Common myeloid progenitor, CD34-positive (primary cell): ENCODE data around the gene CDK15. TPM values are rescaled to one million over a fixed set of nuclear protein-coding genes. Genes with fewer than 3 reads are reported as not detected.
"Not testable (repeated sequence)": the region's sequence is repeated elsewhere in the genome, so short reads cannot be mapped to it uniquely, and the experiment has no call there.

ENCODE experiments used
- CTCF ChIA-PET: fragments of 350-600 bp; sonication (Branson Sonifier 250); formaldehyde crosslinking; loops from one replicate; lab custom pipeline; 2021; ENCODE audit warnings: antibody characterized with exemption; lab: Charles Lee
- POLR2A ChIA-PET: fragments of 350-600 bp; sonication (Branson Sonifier 250); formaldehyde crosslinking; loops from one replicate; lab custom pipeline; 2021; ENCODE audit warnings: antibody characterized with exemption; lab: Charles Lee
- DNase-seq, 3 donors: peaks; one replicate each; pipeline versions ENCODE4 v3.0.0 to v3.0.0-alpha.2; 2013
- H3K27ac ChIP-seq, 2 experiments: 1 replicate in 1 of 2; 2 replicates in 1 of 2; pipeline ENCODE4 v1.7.0; 2013; ENCODE audit warnings: inconsistent platforms in 2 of 2, low read length in 2 of 2, mild to moderate bottlenecking in 2 of 2, low read depth in 1 of 2, moderate library complexity in 1 of 2; ENCODE audit not compliant: severe bottlenecking in 2 of 2, insufficient read depth in 1 of 2, poor library complexity in 1 of 2
- H3K27me3 ChIP-seq, 5 experiments: replicated peaks in 2 of 5; 1 replicate in 3 of 5; 2 replicates in 2 of 5; pipeline versions ENCODE4 v1.6.1 to v1.7.0; 2013; ENCODE audit warnings: low read length in 4 of 5, mild to moderate bottlenecking in 2 of 5, moderate library complexity in 2 of 5, inconsistent platforms in 1 of 5; ENCODE audit not compliant: insufficient read depth in 5 of 5, control insufficient read depth in 4 of 5
- H3K36me3 ChIP-seq, 4 experiments: 1 replicate in 2 of 4; 2 replicates in 2 of 4; pipeline versions ENCODE4 v1.6.1 to v1.7.0; 2013; ENCODE audit warnings: low read length in 3 of 4, control low read depth in 1 of 4, mild to moderate bottlenecking in 1 of 4; ENCODE audit not compliant: control insufficient read depth in 4 of 4, insufficient read depth in 4 of 4
- H3K4me1 ChIP-seq, 4 experiments: 1 replicate in 3 of 4; 2 replicates in 1 of 4; pipeline versions ENCODE4 v1.6.1 to v1.7.1; 2013; ENCODE audit warnings: low read length in 3 of 4, mild to moderate bottlenecking in 3 of 4, control low read depth in 1 of 4, inconsistent platforms in 1 of 4, moderate library complexity in 1 of 4; ENCODE audit not compliant: control insufficient read depth in 4 of 4, insufficient read depth in 4 of 4; ENCODE audit errors: control extremely low read depth in 1 of 4
- H3K4me3 ChIP-seq, 7 experiments: 1 replicate in 4 of 7; 2 replicates in 3 of 7; pipeline versions ENCODE4 v1.5.1 to v1.7.0; 2013; ENCODE audit warnings: mild to moderate bottlenecking in 7 of 7, low read length in 6 of 7, moderate library complexity in 6 of 7, inconsistent platforms in 2 of 7, low read depth in 2 of 7, control low read depth in 1 of 7; ENCODE audit not compliant: insufficient read depth in 4 of 7, control insufficient read depth in 1 of 7; ENCODE audit errors: extremely low read depth in 1 of 7
- H3K9me3 ChIP-seq, 5 experiments: 1 replicate in 4 of 5; 2 replicates in 1 of 5; pipeline versions ENCODE4 v1.6.1 to v1.7.1; 2013; ENCODE audit warnings: low read length in 4 of 5, mild to moderate bottlenecking in 2 of 5, inconsistent platforms in 1 of 5, low read depth in 1 of 5, moderate library complexity in 1 of 5; ENCODE audit not compliant: control insufficient read depth in 4 of 5, insufficient read depth in 2 of 5; ENCODE audit errors: control extremely low read depth in 1 of 5
- WGBS: methylation state at CpG from one replicate; pipeline ENCODE4 v1.1.5; 2013; ENCODE audit not compliant: insufficient coverage; 5-methylcytosine and 5-hydroxymethylcytosine counted together
- polyA plus RNA-seq: library from polyadenylated mRNA; unstranded; fragments of 120-200 nt; gene quantifications from one replicate; pipeline ENCODE4 v1.2.1, GENCODE V29; 2013

The CDK15 gene
- 0.82 TPM for polyA plus RNA-seq

GRCh38 chr2:201806442-201807170, at the start of gene CDK15:
CDK15 (plus strand) TSS chr2:201806537; CDS start chr2:201806665, 128 bp downstream.
- CTCF ChIA-PET: interaction anchor here (0.9 to 1.5 kb wide), 2 partner anchors 11 to 15 kb away, joined by 3 read pairs; no protein-coding TSS in a partner anchor
- Histone ChIP-seq H3K9me3 (no peaks in the 10 kb centered on the region), H3K27ac (no peak within 1 kb of the TSS), H3K4me1 (no peaks in the 10 kb centered on the region), H3K4me3 (no peak within 1 kb of the TSS), H3K27me3 (no peaks in the 10 kb centered on the region), H3K36me3 (no peaks in the 10 kb centered on the region)
- DNase-seq: no peak
- WGBS: 100% methylated on average over 4 of the region's 10 CpGs
- POLR2A ChIA-PET: no interaction called here

- 40% methylated on average over 1 of the region's 1 CpG for whole genome bisulfite sequencing
- POLR2A ChIA-PET: no interaction called here
- no peaks in the 10 kb centered on the region for H3K27me3 ChIP-seq
Measured at GRCh38 chr2:201758234-201758633, 48.1 kb upstream of the CDK15 start.

DNA sequence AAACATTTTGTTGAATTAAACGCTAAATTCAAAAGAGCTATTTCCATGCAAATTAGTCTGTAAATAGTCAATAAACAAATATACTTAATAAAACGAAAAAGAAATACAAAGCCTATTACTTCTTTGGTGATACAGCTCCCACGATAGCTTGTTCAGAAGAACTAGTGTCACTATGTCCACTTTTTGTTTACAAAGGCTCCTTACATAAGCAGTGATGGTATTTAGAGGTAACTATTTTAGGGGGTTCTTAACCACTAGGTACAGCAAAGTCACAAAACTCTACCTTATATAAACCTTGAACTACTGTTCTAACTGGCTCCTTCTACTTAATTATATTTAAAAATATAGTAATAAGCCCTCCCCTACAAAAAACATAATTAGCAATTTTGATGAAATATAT, 47.5 kb upstream of the CDK15 start:
- Histone ChIP-seq H3K9me3 (no peaks in the 10 kb centered on the region), H3K4me3 (no peak overlapping the region), H3K27ac (no peak overlapping the region), H3K36me3 (peaks cover 12 to 67% (median 45%) of the 10 kb centered on the region in 4 experiments), H3K27me3 (no peaks in the 10 kb centered on the region), H3K4me1 (no peaks in the 10 kb centered on the region)
- ChIA-PET POLR2A (no interaction called here), CTCF (interaction anchor here (1.2 to 1.4 kb wide), 3 partner anchors 10 to 19 kb away, joined by 3 to 5 read pairs (median 5); no protein-coding TSS in a partner anchor)
- no CpG with 5 or more reads among the region's 3 CpGs for WGBS
- no peak for DNase-seq

More at GRCh38 chr2:201758234-201758633, 48.1 kb upstream of the CDK15 start:
- CTCF ChIA-PET: interaction anchor here (1.2 to 1.4 kb wide), 4 partner anchors 10 to 37 kb away, joined by 3 to 5 read pairs (median 4); no protein-coding TSS in a partner anchor
- peak overlapping the region in 1 of 2 experiments; percentile 32 for H3K27ac ChIP-seq
- DNase-seq: no peak
- H3K9me3 ChIP-seq: no peaks in the 10 kb centered on the region
- H3K36me3 ChIP-seq: peaks cover 12 to 65% (median 45%) of the 10 kb centered on the region in 4 experiments
- H3K4me3 ChIP-seq: no peak overlapping the region
- no peaks in the 10 kb centered on the region for H3K4me1 ChIP-seq

DNA sequence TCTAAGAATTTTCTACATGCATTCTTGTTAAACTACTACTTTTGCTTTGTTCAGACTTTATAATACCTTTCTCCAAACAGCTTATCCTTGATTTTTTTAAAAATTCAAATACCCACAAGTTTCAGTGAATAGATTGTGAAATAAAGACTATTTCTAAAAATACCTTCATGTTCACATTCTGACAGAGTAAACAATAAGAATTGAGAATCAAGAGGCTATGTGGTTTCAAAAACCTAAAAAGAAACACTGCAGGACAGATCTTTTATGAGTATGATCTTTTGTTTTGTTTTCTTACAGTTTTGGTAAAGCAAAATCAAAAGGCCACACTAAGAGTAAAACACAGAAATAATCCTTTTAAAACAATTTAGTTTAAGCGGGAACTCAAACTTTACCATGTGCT, 46.8 kb upstream of the CDK15 start:
- WGBS: no CpG with 5 or more reads among the region's 1 CpG
- H3K27ac ChIP-seq: no peak overlapping the region
- no peaks in the 10 kb centered on the region for H3K27me3 ChIP-seq
- no peak overlapping the region for H3K4me3 ChIP-seq
- no peaks in the 10 kb centered on the region for H3K4me1 ChIP-seq
- no peak for DNase-seq
- H3K9me3 ChIP-seq: no peaks in the 10 kb centered on the region
- H3K36me3 ChIP-seq: peaks cover 12 to 61% (median 42%) of the 10 kb centered on the region in 4 experiments
- POLR2A ChIA-PET: no interaction called here
- CTCF ChIA-PET: interaction anchor here (1.2 kb wide), 1 partner anchor 19 kb away, joined by 3 read pairs; no protein-coding TSS in a partner anchor

DNA sequence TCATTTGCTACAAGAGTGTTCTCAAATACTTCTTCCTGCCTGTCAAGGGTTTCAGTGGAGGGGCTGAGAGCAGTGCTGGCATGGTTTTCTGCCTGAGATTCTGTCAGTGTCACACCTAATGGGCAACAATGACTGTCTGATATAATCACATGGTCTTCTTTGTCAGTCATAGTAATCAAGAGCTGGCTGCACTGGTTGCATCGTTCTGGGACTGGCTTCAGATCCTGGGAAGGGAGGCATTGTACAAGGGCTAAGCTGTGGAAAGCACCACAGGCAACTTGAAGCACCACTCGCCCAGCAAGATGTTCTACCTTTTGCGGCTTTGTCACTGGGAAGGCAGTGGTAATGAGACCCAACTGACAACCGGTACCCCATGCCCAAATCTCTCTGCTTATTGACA, 45.2 kb upstream of the CDK15 start:
- peaks cover 18 to 67% (median 45%) of the 10 kb centered on the region in 4 experiments for H3K36me3 ChIP-seq
- CTCF ChIA-PET: no interaction called here
- 95% methylated on average over 4 of the region's 4 CpGs for WGBS

GRCh38 chr2:201764469-201764868, 41.9 kb upstream of the CDK15 start:
- Histone ChIP-seq H3K4me1 (peaks cover under 1 to 16% (median 8%) of the 10 kb centered on the region in 4 experiments), H3K36me3 (peaks cover 16 to 59% (median 38%) of the 10 kb centered on the region in 4 experiments)
- DNase-seq, H3K4me3 ChIP-seq, H3K9me3 ChIP-seq, H3K27me3 ChIP-seq, H3K27ac ChIP-seq: not testable (repeated sequence)
- WGBS: 92% methylated on average over 2 of the region's 7 CpGs
- POLR2A ChIA-PET: interaction anchor here (0.5 kb wide), 1 partner anchor 695 kb away, joined by 4 read pairs; no protein-coding TSS in a partner anchor
- CTCF ChIA-PET: interaction anchor here (0.8 to 2.6 kb wide), 5 partner anchors 14 to 83 kb away, joined by 3 to 10 read pairs (median 4); no protein-coding TSS in a partner anchor

More for the DNA sequence above, 45.2 kb upstream of the CDK15 start:
- Histone ChIP-seq H3K4me1 (no peaks in the 10 kb centered on the region), H3K4me3 (no peak overlapping the region), H3K9me3 (no peaks in the 10 kb centered on the region), H3K27ac (no peak overlapping the region), H3K27me3 (no peaks in the 10 kb centered on the region)
- no peak for DNase-seq
- POLR2A ChIA-PET: no interaction called here

GRCh38 chr2:201765799-201766198, 40.5 kb upstream of the CDK15 start:
- Histone ChIP-seq H3K4me1 (peaks cover 11 to 29% (median 20%) of the 10 kb centered on the region in 4 experiments), H3K27me3 (no peaks in the 10 kb centered on the region), H3K4me3 (no peak overlapping the region), H3K36me3 (peaks cover 13 to 50% (median 32%) of the 10 kb centered on the region in 4 experiments), H3K27ac (no peak overlapping the region), H3K9me3 (no peaks in the 10 kb centered on the region)
- POLR2A ChIA-PET: no interaction called here
- CTCF ChIA-PET: interaction anchor here (1.0 to 2.6 kb wide), 4 partner anchors 13 to 31 kb away, joined by 3 to 10 read pairs (median 4); no protein-coding TSS in a partner anchor
- no peak for DNase-seq
